ENCODE results near the gene ILF2.
"Not testable (repeated sequence)": the region's sequence is repeated elsewhere in the genome, so short reads cannot be mapped to it uniquely, and the experiment has no call there.

Gene ILF2

GRCh38 chr1:153679337-153680119 lies 8.7 kb upstream of the ILF2 start:
- H3K4me3 ChIP-seq (ENCODE audit: insufficient read depth, low read depth, low read length), result peak overlapping the region; percentile 38
- no peaks in the 10 kb centered on the region for H3K36me3 ChIP-seq (ENCODE audit: control insufficient read depth, insufficient read depth, low read length)
- H3K9me3 ChIP-seq (ENCODE audit: control insufficient read depth, low read length), result no peaks in the 10 kb centered on the region
- peaks cover 48% of the 10 kb centered on the region for H3K27me3 ChIP-seq (ENCODE audit: control insufficient read depth, insufficient read depth, low read length, poor library complexity, severe bottlenecking)
- no peak overlapping the region for H3K27ac ChIP-seq (ENCODE audit: insufficient read depth, low read depth, low read length, poor library complexity, severe bottlenecking)
- WGBS, 2 experiments, result 1% methylated on average over 73 of the region's 73 CpGs
- no peaks in the 10 kb centered on the region for H3K4me1 ChIP-seq (ENCODE audit: control insufficient read depth, insufficient read depth, low read length)

- peak within 1 kb of the TSS; percentile 38 for H3K4me3 ChIP-seq (ENCODE audit: insufficient read depth, low read depth, low read length)
Observed at GRCh38 chr1:153678519-153679336, 7.9 kb upstream of the ILF2 start, which contains the start of gene NPR1. TSS of gene NPR1 (plus strand) at chr1:153678688. CDS start at chr1:153679109, 421 bp downstream.

GRCh38 chr1:153677718-153678518 lies 7.1 kb upstream of the ILF2 start:
- peak overlapping the region; percentile 38 for H3K4me3 ChIP-seq (ENCODE audit: insufficient read depth, low read depth, low read length)
- H3K4me1 ChIP-seq (ENCODE audit: control insufficient read depth, insufficient read depth, low read length), result no peaks in the 10 kb centered on the region
- no peaks in the 10 kb centered on the region for H3K36me3 ChIP-seq (ENCODE audit: control insufficient read depth, insufficient read depth, low read length)
- no peaks in the 10 kb centered on the region for H3K9me3 ChIP-seq (ENCODE audit: control insufficient read depth, low read length)
- no peak overlapping the region for H3K27ac ChIP-seq (ENCODE audit: insufficient read depth, low read depth, low read length, poor library complexity, severe bottlenecking)
- H3K27me3 ChIP-seq (ENCODE audit: control insufficient read depth, insufficient read depth, low read length, poor library complexity, severe bottlenecking), result peaks cover 48% of the 10 kb centered on the region
- WGBS, 2 experiments, result 6 to 7% methylated on average over 29 of the region's 29 CpGs

More at GRCh38 chr1:153678519-153679336, 7.9 kb upstream of the ILF2 start, which contains the start of gene NPR1:
- H3K36me3 ChIP-seq (ENCODE audit: control insufficient read depth, insufficient read depth, low read length), result no peaks in the 10 kb centered on the region
- no peaks in the 10 kb centered on the region for H3K9me3 ChIP-seq (ENCODE audit: control insufficient read depth, low read length)
- 1% methylated on average over 78 of the region's 78 CpGs for WGBS, 2 experiments
- H3K27me3 ChIP-seq (ENCODE audit: control insufficient read depth, insufficient read depth, low read length, poor library complexity, severe bottlenecking), result peaks cover 48% of the 10 kb centered on the region
- no peaks in the 10 kb centered on the region for H3K4me1 ChIP-seq (ENCODE audit: control insufficient read depth, insufficient read depth, low read length)
- H3K27ac ChIP-seq (ENCODE audit: insufficient read depth, low read depth, low read length, poor library complexity, severe bottlenecking), result no peak within 1 kb of the TSS

- 92 to 93% methylated on average over 1 to 2 of the region's 2 CpGs for WGBS, 2 experiments
- Histone ChIP-seq H3K9me3 (ENCODE audit: control insufficient read depth, low read length) (no peaks in the 10 kb centered on the region), H3K27me3 (ENCODE audit: control insufficient read depth, insufficient read depth, low read length, poor library complexity, severe bottlenecking) (peaks cover 12% of the 10 kb centered on the region), H3K27ac (ENCODE audit: insufficient read depth, low read depth, low read length, poor library complexity, severe bottlenecking) (no peak overlapping the region), H3K36me3 (ENCODE audit: control insufficient read depth, insufficient read depth, low read length) (peaks cover 11% of the 10 kb centered on the region), H3K4me3 (ENCODE audit: insufficient read depth, low read depth, low read length) (no peak overlapping the region), H3K4me1 (ENCODE audit: control insufficient read depth, insufficient read depth, low read length) (peaks cover 9% of the 10 kb centered on the region)
Observed at GRCh38 chr1:153673511-153673910, 2.7 kb upstream of the ILF2 start.

- H3K27me3 ChIP-seq (ENCODE audit: control insufficient read depth, insufficient read depth, low read length, poor library complexity, severe bottlenecking); H3K4me1 ChIP-seq (ENCODE audit: control insufficient read depth, insufficient read depth, low read length); H3K9me3 ChIP-seq (ENCODE audit: control insufficient read depth, low read length): not testable (repeated sequence)
- Histone ChIP-seq H3K36me3 (ENCODE audit: control insufficient read depth, insufficient read depth, low read length) (peaks cover 27% of the 10 kb centered on the region), H3K4me3 (ENCODE audit: insufficient read depth, low read depth, low read length) (peak overlapping the region; percentile 78), H3K27ac (ENCODE audit: insufficient read depth, low read depth, low read length, poor library complexity, severe bottlenecking) (peak overlapping the region; percentile 68)
- WGBS, 2 experiments, result 35 to 36% methylated on average over 26 to 28 of the region's 28 CpGs
Observed at GRCh38 chr1:153671628-153672353, 998 bp upstream of the ILF2 start.

- H3K36me3 ChIP-seq (ENCODE audit: control insufficient read depth, insufficient read depth, low read length), result peaks cover 37% of the 10 kb centered on the region
- peak overlapping the region; percentile 80 for H3K27ac ChIP-seq (ENCODE audit: insufficient read depth, low read depth, low read length, poor library complexity, severe bottlenecking)
- 1 to 2% methylated on average over 22 of the region's 22 CpGs for WGBS, 2 experiments
- peak overlapping the region; percentile 94 for H3K4me3 ChIP-seq (ENCODE audit: insufficient read depth, low read depth, low read length)
- H3K9me3 ChIP-seq (ENCODE audit: control insufficient read depth, low read length), result no peaks in the 10 kb centered on the region
- no peaks in the 10 kb centered on the region for H3K27me3 ChIP-seq (ENCODE audit: control insufficient read depth, insufficient read depth, low read length, poor library complexity, severe bottlenecking)
- H3K4me1 ChIP-seq (ENCODE audit: control insufficient read depth, insufficient read depth, low read length), result peaks cover 9% of the 10 kb centered on the region
Observed at GRCh38 chr1:153670257-153670858, 435 bp downstream of the ILF2 start.

- H3K4me3 ChIP-seq (ENCODE audit: insufficient read depth, low read depth, low read length), result peak overlapping the region; percentile 94
- 93% methylated on average over 6 of the region's 6 CpGs for WGBS, 2 experiments
- H3K36me3 ChIP-seq (ENCODE audit: control insufficient read depth, insufficient read depth, low read length), result peaks cover 44% of the 10 kb centered on the region
- H3K4me1 ChIP-seq (ENCODE audit: control insufficient read depth, insufficient read depth, low read length), result peaks cover 9% of the 10 kb centered on the region
- H3K27ac ChIP-seq (ENCODE audit: insufficient read depth, low read depth, low read length, poor library complexity, severe bottlenecking), result no peak overlapping the region
- no peaks in the 10 kb centered on the region for H3K9me3 ChIP-seq (ENCODE audit: control insufficient read depth, low read length)
- H3K27me3 ChIP-seq (ENCODE audit: control insufficient read depth, insufficient read depth, low read length, poor library complexity, severe bottlenecking), result no peaks in the 10 kb centered on the region
Observed at GRCh38 chr1:153669606-153670005, 1.2 kb downstream of the ILF2 start.

GRCh38 chr1:153668672-153669071 lies 2.1 kb downstream of the ILF2 start:
- H3K27ac ChIP-seq (ENCODE audit: insufficient read depth, low read depth, low read length, poor library complexity, severe bottlenecking); H3K4me3 ChIP-seq (ENCODE audit: insufficient read depth, low read depth, low read length); H3K27me3 ChIP-seq (ENCODE audit: control insufficient read depth, insufficient read depth, low read length, poor library complexity, severe bottlenecking); H3K4me1 ChIP-seq (ENCODE audit: control insufficient read depth, insufficient read depth, low read length); H3K9me3 ChIP-seq (ENCODE audit: control insufficient read depth, low read length): not testable (repeated sequence)
- H3K36me3 ChIP-seq (ENCODE audit: control insufficient read depth, insufficient read depth, low read length), result peaks cover 50% of the 10 kb centered on the region
- whole genome bisulfite sequencing, 2 experiments, result 91 to 96% methylated on average over 8 of the region's 8 CpGs

GRCh38 chr1:153667439-153667838 lies 3.4 kb downstream of the ILF2 start:
- 93 to 94% methylated on average over 4 of the region's 4 CpGs for WGBS, 2 experiments
- Histone ChIP-seq H3K4me1 (ENCODE audit: control insufficient read depth, insufficient read depth, low read length) (peaks cover 9% of the 10 kb centered on the region), H3K27ac (ENCODE audit: insufficient read depth, low read depth, low read length, poor library complexity, severe bottlenecking) (no peak overlapping the region), H3K27me3 (ENCODE audit: control insufficient read depth, insufficient read depth, low read length, poor library complexity, severe bottlenecking) (no peaks in the 10 kb centered on the region), H3K9me3 (ENCODE audit: control insufficient read depth, low read length) (no peaks in the 10 kb centered on the region), H3K36me3 (ENCODE audit: control insufficient read depth, insufficient read depth, low read length) (peaks cover 59% of the 10 kb centered on the region), H3K4me3 (ENCODE audit: insufficient read depth, low read depth, low read length) (no peak overlapping the region)
